Measurements from ENCODE around the gene ZNF467.

ZNF467 gene

DNA sequence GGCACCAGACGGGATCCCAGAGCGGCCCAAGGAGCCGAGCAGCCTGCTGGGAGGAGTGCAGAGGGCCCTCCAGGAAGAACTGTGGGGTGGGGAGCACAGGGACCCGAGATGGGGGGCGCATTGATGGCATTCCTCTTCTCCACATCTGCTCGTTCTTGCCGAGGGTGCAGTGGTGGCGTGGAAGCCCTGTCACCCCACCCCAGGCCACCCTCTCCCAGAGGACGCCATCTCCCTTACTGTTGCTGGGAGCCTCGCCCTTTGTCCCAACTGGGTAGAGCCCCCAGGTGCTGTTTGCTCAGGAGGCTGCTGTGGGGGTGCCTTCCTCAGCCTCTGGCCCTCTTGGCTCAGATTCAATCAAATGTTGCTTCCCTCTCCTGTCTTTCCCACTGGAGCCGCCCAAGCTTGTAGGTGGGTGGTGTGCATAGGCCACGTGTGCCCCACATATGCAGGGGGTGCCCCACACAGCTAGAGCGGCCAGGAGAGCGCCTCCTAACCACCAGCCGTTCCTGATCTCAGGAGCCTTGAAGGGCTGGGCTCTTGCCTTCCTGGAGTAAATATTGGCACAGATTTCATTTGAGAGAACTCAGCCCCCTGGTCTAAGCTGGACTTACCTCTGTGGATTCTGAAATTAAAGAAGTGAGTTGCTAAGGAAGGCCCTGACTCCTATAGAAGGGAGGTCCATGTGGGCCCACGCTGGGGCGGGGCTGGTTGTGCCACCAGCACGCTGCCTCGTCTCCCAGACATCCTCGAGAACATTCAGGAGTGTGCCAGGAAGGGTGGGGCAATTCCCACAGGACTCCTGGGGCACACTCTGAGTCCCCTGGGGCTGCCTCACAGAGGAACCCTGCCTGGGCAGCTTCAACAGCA is 39.2 kb downstream of the ZNF467 start:
- Histone ChIP-seq H3K36me3 (ENCODE audit: insufficient read depth, low read depth, low read length) (peaks cover 23% of the 10 kb centered on the region; the same call in 1 of the 2 replicates), H3K9me3 (ENCODE audit: insufficient read depth, low read depth, low read length) (no peaks in the 10 kb centered on the region), H3K4me1 (ENCODE audit: insufficient read depth, low read length) (no peaks in the 10 kb centered on the region), H3K9ac (ENCODE audit: low read depth, low read length) (no peak overlapping the region), H3K4me3 (ENCODE audit: low read length) (no peak overlapping the region), H3K27me3 (ENCODE audit: insufficient read depth, low read length) (0 out of 2 replicates have a peak, but pooled peaks cover 7% of the 10 kb centered on the region), H3K27ac (ENCODE audit: low read length) (no peak overlapping the region)

DNA sequence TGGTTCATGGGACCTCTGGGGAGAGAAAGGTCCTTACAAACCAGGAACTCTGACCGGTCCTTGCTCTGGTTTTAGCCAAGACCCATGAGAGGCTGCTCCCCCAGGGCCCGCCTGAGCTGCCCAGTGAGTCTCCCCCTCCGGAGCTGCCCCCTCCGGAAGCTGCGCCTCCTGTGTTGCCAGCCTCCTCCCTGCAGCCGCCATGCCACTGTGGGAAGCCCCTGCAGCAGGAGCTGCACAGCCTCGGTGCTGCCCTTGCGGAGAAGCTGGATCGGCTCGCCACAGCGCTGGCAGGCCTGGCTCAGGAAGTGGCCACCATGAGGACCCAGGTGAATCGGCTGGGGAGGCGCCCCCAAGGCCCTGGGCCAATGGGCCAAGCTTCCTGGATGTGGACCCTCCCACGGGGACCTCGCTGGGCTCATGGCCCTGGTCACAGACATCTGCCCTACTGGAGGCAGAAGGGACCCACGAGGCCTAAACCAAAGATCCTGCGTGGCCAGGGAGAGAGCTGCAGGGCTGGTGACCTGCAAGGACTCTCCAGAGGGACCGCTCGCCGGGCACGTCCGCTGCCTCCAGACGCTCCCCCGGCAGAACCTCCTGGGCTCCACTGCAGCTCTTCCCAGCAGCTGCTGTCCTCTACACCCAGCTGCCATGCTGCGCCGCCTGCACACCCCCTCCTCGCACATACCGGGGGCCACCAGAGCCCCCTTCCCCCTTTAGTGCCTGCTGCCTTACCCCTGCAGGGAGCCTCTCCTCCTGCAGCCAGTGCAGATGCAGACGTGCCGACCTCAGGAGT is 40.1 kb downstream of the ZNF467 start:
- Histone ChIP-seq H3K9me3 (ENCODE audit: insufficient read depth, low read depth, low read length) (no peaks in the 10 kb centered on the region), H3K9ac (ENCODE audit: low read depth, low read length) (no peak overlapping the region), H3K4me3 (ENCODE audit: low read length) (no peak overlapping the region), H3K27me3 (ENCODE audit: insufficient read depth, low read length) (0 out of 2 replicates have a peak, but pooled peaks cover 7% of the 10 kb centered on the region), H3K4me1 (ENCODE audit: insufficient read depth, low read length) (no peaks in the 10 kb centered on the region), H3K36me3 (ENCODE audit: insufficient read depth, low read depth, low read length) (peaks cover 30% of the 10 kb centered on the region; the same call in 1 of the 2 replicates), H3K27ac (ENCODE audit: low read length) (no peak overlapping the region)

DNA sequence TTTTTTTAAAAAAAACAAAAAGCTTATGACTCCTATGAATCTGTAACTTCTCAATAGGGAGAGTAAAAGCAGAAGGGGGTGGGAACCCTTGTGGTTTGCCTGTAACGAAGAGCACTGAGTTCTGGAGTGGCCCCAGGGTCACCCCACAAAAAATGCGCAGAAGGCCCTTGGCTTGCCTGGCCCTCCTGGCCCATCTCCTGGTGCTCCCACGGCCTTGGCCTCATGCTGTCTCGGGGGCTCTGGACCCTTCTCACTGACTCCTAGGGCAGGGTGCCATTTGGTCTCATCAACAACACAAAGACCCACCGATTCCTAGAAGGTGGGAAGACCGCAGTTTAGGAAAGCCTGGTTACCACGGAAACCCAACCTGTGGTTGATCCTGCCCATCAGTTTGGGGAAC is 40.8 kb downstream of the ZNF467 start:
- Histone ChIP-seq H3K9ac (ENCODE audit: low read depth, low read length) (no peak overlapping the region), H3K36me3 (ENCODE audit: insufficient read depth, low read depth, low read length) (peaks cover 31% of the 10 kb centered on the region; the same call in 1 of the 2 replicates), H3K9me3 (ENCODE audit: insufficient read depth, low read depth, low read length) (no peaks in the 10 kb centered on the region), H3K27ac (ENCODE audit: low read length) (no peak overlapping the region), H3K4me1 (ENCODE audit: insufficient read depth, low read length) (no peaks in the 10 kb centered on the region), H3K4me3 (ENCODE audit: low read length) (no peak overlapping the region), H3K27me3 (ENCODE audit: insufficient read depth, low read length) (0 out of 2 replicates have a peak, but pooled peaks cover 7% of the 10 kb centered on the region)

GRCh38 chr7:149732111-149732561 is 41.3 kb downstream of the ZNF467 start:
- H3K27ac ChIP-seq (ENCODE audit: low read length), result no peak overlapping the region
- peaks cover 35% of the 10 kb centered on the region; the same call in 1 of the 2 replicates for H3K36me3 ChIP-seq (ENCODE audit: insufficient read depth, low read depth, low read length)
- 0 out of 2 replicates have a peak, but pooled peaks cover 7% of the 10 kb centered on the region for H3K27me3 ChIP-seq (ENCODE audit: insufficient read depth, low read length)
- no peaks in the 10 kb centered on the region for H3K4me1 ChIP-seq (ENCODE audit: insufficient read depth, low read length)
- H3K9ac ChIP-seq (ENCODE audit: low read depth, low read length), result no peak overlapping the region
- H3K4me3 ChIP-seq (ENCODE audit: low read length), result no peak overlapping the region
- H3K9me3 ChIP-seq (ENCODE audit: insufficient read depth, low read depth, low read length), result no peaks in the 10 kb centered on the region

DNA sequence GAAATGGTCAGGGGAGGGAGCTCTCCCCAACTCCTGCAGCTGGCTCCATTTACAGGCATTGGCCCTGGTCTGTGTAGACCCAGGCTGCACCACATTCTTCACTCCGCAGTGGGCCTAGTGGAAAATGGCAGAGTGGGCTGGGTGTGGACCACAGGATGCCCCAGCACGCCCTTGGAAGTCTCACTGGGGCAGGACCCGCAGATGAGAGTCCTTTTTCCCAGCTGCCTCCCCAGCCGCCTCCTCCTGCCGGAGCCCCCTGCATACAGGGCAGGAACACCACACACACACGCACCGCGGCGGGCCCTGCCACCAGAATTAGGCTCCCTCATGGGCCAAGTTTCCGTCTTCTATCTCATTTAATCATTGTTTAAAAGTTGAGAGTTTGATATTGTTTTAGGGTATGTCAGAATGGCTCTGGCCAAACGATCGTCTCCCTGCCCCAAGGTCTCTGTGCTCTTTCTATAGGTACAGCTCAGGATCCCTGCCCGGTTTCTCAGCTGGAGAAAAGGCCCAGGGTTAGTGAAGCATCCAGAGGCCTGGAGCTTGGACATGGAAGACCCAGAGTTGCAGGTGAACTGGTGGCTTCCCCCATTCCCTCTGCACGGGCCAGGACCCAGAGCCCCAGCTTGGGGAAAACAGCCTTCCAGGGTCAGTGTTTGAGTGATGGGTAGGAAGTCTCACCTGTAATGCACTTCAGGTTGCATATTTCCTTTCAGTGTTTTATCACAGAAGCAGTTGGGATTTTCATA is 42.0 kb downstream of the ZNF467 start:
- Histone ChIP-seq H3K27ac (ENCODE audit: low read length) (no peak overlapping the region), H3K4me1 (ENCODE audit: insufficient read depth, low read length) (no peaks in the 10 kb centered on the region), H3K9ac (ENCODE audit: low read depth, low read length) (no peak overlapping the region), H3K4me3 (ENCODE audit: low read length) (no peak overlapping the region), H3K27me3 (ENCODE audit: insufficient read depth, low read length) (0 out of 2 replicates have a peak, but pooled peaks cover 2% of the 10 kb centered on the region), H3K9me3 (ENCODE audit: insufficient read depth, low read depth, low read length) (no peaks in the 10 kb centered on the region), H3K36me3 (ENCODE audit: insufficient read depth, low read depth, low read length) (peaks cover 41% of the 10 kb centered on the region)

GRCh38 chr7:149729983-149730801 is 43.2 kb downstream of the ZNF467 start:
- H3K9ac ChIP-seq (ENCODE audit: low read depth, low read length), result no peak overlapping the region
- peaks cover 51% of the 10 kb centered on the region for H3K36me3 ChIP-seq (ENCODE audit: insufficient read depth, low read depth, low read length)
- no peaks in the 10 kb centered on the region for H3K4me1 ChIP-seq (ENCODE audit: insufficient read depth, low read length)
- H3K4me3 ChIP-seq (ENCODE audit: low read length), result no peak overlapping the region
- no peaks in the 10 kb centered on the region for H3K9me3 ChIP-seq (ENCODE audit: insufficient read depth, low read depth, low read length)
- H3K27me3 ChIP-seq (ENCODE audit: insufficient read depth, low read length), result no peaks in the 10 kb centered on the region
- no peak overlapping the region for H3K27ac ChIP-seq (ENCODE audit: low read length)

DNA sequence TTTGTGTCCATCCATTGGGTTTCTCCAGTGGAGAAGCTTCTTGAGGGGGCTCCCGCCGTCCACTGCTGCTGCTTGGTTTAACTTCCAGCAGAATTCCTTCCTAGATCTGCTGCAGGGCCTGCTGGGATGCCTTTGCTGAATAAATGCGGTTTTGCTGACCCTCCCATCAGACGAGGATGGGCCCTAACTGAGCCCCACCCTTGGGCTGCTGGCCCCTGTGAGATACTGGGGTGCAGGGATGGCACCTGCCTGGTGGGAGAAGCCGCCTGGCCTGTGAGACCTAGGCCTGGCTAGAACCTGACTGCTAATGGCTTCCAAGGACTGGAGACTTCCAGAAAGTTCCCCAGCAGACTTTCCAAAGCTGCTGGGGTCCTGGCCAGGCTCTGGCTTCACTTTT is 43.8 kb downstream of the ZNF467 start:
- Histone ChIP-seq H3K4me1 (ENCODE audit: insufficient read depth, low read length) (no peaks in the 10 kb centered on the region), H3K9ac (ENCODE audit: low read depth, low read length) (no peak overlapping the region), H3K27ac (ENCODE audit: low read length) (no peak overlapping the region), H3K4me3 (ENCODE audit: low read length) (no peak overlapping the region), H3K9me3 (ENCODE audit: insufficient read depth, low read depth, low read length) (no peaks in the 10 kb centered on the region), H3K36me3 (ENCODE audit: insufficient read depth, low read depth, low read length) (peaks cover 56% of the 10 kb centered on the region), H3K27me3 (ENCODE audit: insufficient read depth, low read length) (no peaks in the 10 kb centered on the region)

GRCh38 chr7:149728491-149729375 is 44.7 kb downstream of the ZNF467 start:
- Histone ChIP-seq H3K36me3 (ENCODE audit: insufficient read depth, low read depth, low read length) (peaks cover 59% of the 10 kb centered on the region), H3K4me1 (ENCODE audit: insufficient read depth, low read length) (no peaks in the 10 kb centered on the region), H3K9ac (ENCODE audit: low read depth, low read length) (no peak overlapping the region), H3K27me3 (ENCODE audit: insufficient read depth, low read length) (no peaks in the 10 kb centered on the region), H3K4me3 (ENCODE audit: low read length) (no peak overlapping the region), H3K27ac (ENCODE audit: low read length) (no peak overlapping the region), H3K9me3 (ENCODE audit: insufficient read depth, low read depth, low read length) (no peaks in the 10 kb centered on the region)

GRCh38 chr7:149727899-149728476 is 45.4 kb downstream of the ZNF467 start:
- Histone ChIP-seq H3K27ac (ENCODE audit: low read length) (no peak overlapping the region), H3K9ac (ENCODE audit: low read depth, low read length) (no peak overlapping the region), H3K9me3 (ENCODE audit: insufficient read depth, low read depth, low read length) (no peaks in the 10 kb centered on the region), H3K4me1 (ENCODE audit: insufficient read depth, low read length) (no peaks in the 10 kb centered on the region), H3K27me3 (ENCODE audit: insufficient read depth, low read length) (no peaks in the 10 kb centered on the region), H3K36me3 (ENCODE audit: insufficient read depth, low read depth, low read length) (peaks cover 62% of the 10 kb centered on the region), H3K4me3 (ENCODE audit: low read length) (no peak overlapping the region)
